ENCODE measurements around the gene CNGA3.

CNGA3 gene

GRCh38 chr2:98356729-98357128 is 10.5 kb downstream of the CNGA3 start:
- Histone ChIP-seq H3K4me3 (ENCODE audit: low read length in 2 of 2) (no peak overlapping the region), H2BK5ac (ENCODE audit: low read length) (no peak overlapping the region), H2BK120ac (ENCODE audit: low read depth, low read length) (no peak overlapping the region), H4K8ac (ENCODE audit: low read depth, low read length) (no peak overlapping the region), H3K27me3 (ENCODE audit: control insufficient read depth in 3 of 3, insufficient read depth in 3 of 3, low read depth in 1 of 3, low read length in 3 of 3) (no peaks in the 10 kb centered on the region), H2BK12ac (ENCODE audit: low read length) (no peak overlapping the region), H3K4ac (ENCODE audit: low read length) (no peak overlapping the region), H3K9me3 (replicated peaks in 1 of 2; ENCODE audit: control insufficient read depth in 2 of 2, insufficient read depth in 1 of 2, low read depth in 1 of 2, low read length in 2 of 2) (peaks cover 3 to 7% of the 10 kb centered on the region in 2 donors), H2BK15ac (ENCODE audit: low read length) (no peak overlapping the region), H3K14ac (ENCODE audit: low read length) (no peak overlapping the region), H3K9ac (ENCODE audit: low read depth, low read length, poor library complexity) (no peak overlapping the region), H3K23ac (ENCODE audit: low read depth, low read length, poor library complexity) (no peak overlapping the region), H3K4me2 (ENCODE audit: insufficient read depth, low read length, poor library complexity, severe bottlenecking) (no peak overlapping the region), H3K79me1 (ENCODE audit: low read depth, low read length) (no peaks in the 10 kb centered on the region), H3K36me3 (replicated peaks in 1 of 2; ENCODE audit: control insufficient read depth in 2 of 2, insufficient read depth in 2 of 2, low read length in 2 of 2) (no peaks in the 10 kb centered on the region), H2AK5ac (ENCODE audit: low read depth, low read length) (no peak overlapping the region), H3K27ac (replicated peaks; ENCODE audit: low read length) (no peak overlapping the region), H2AFZ (ENCODE audit: low read length) (no peak overlapping the region), H3K4me1 (ENCODE audit: control insufficient read depth in 2 of 2, insufficient read depth in 1 of 2, low read depth in 1 of 2, low read length in 2 of 2) (no peaks in the 10 kb centered on the region), H3K18ac (ENCODE audit: low read length) (no peak overlapping the region), H4K91ac (ENCODE audit: low read depth, low read length, poor library complexity) (no peak overlapping the region)
- no peak for DNase-seq (ENCODE audit: low spot score)
- WGBS, 2 donors (ENCODE audit: extremely low coverage in 2 of 2, insufficient read length in 2 of 2, insufficient replicate concordance in 1 of 2): no CpG with 5 or more reads among the region's 7 CpGs

GRCh38 chr2:98357849-98358248 is 11.6 kb downstream of the CNGA3 start:
- Histone ChIP-seq H2AK5ac (ENCODE audit: low read depth, low read length) (no peak overlapping the region), H3K4me1 (ENCODE audit: control insufficient read depth in 2 of 2, insufficient read depth in 1 of 2, low read depth in 1 of 2, low read length in 2 of 2) (no peaks in the 10 kb centered on the region), H3K4me2 (ENCODE audit: insufficient read depth, low read length, poor library complexity, severe bottlenecking) (no peak overlapping the region), H3K14ac (ENCODE audit: low read length) (no peak overlapping the region), H2BK5ac (ENCODE audit: low read length) (no peak overlapping the region), H2BK15ac (ENCODE audit: low read length) (no peak overlapping the region), H3K27ac (replicated peaks; ENCODE audit: low read length) (no peak overlapping the region), H3K4ac (ENCODE audit: low read length) (no peak overlapping the region), H3K27me3 (ENCODE audit: control insufficient read depth in 3 of 3, insufficient read depth in 3 of 3, low read depth in 1 of 3, low read length in 3 of 3) (no peaks in the 10 kb centered on the region), H3K4me3 (ENCODE audit: low read length in 2 of 2) (no peak overlapping the region), H3K18ac (ENCODE audit: low read length) (no peak overlapping the region), H3K23ac (ENCODE audit: low read depth, low read length, poor library complexity) (no peak overlapping the region), H3K9ac (ENCODE audit: low read depth, low read length, poor library complexity) (no peak overlapping the region), H3K36me3 (replicated peaks in 1 of 2; ENCODE audit: control insufficient read depth in 2 of 2, insufficient read depth in 2 of 2, low read length in 2 of 2) (no peaks in the 10 kb centered on the region), H3K9me3 (replicated peaks in 1 of 2; ENCODE audit: control insufficient read depth in 2 of 2, insufficient read depth in 1 of 2, low read depth in 1 of 2, low read length in 2 of 2) (peaks cover 3 to 7% of the 10 kb centered on the region in 2 donors), H2BK120ac (ENCODE audit: low read depth, low read length) (no peak overlapping the region), H2AFZ (ENCODE audit: low read length) (no peak overlapping the region), H4K8ac (ENCODE audit: low read depth, low read length) (no peak overlapping the region), H4K91ac (ENCODE audit: low read depth, low read length, poor library complexity) (no peak overlapping the region), H2BK12ac (ENCODE audit: low read length) (no peak overlapping the region), H3K79me1 (ENCODE audit: low read depth, low read length) (no peaks in the 10 kb centered on the region)
- no peak for DNase-seq (ENCODE audit: low spot score)
- no CpG with 5 or more reads among the region's 3 CpGs for WGBS, 2 donors (ENCODE audit: extremely low coverage in 2 of 2, insufficient read length in 2 of 2, insufficient replicate concordance in 1 of 2)

GRCh38 chr2:98359986-98360385 is 13.7 kb downstream of the CNGA3 start:
- H3K4ac ChIP-seq (ENCODE audit: low read length): no peak overlapping the region
- no peak overlapping the region for H3K4me2 ChIP-seq (ENCODE audit: insufficient read depth, low read length, poor library complexity, severe bottlenecking)
- H3K4me3 ChIP-seq (ENCODE audit: low read length in 2 of 2): no peak overlapping the region
- no peak for DNase-seq (ENCODE audit: low spot score)
- no peak overlapping the region for H2AFZ ChIP-seq (ENCODE audit: low read length)
- no peak overlapping the region for H2BK5ac ChIP-seq (ENCODE audit: low read length)
- no CpG with 5 or more reads among the region's 1 CpG for WGBS, 2 donors (ENCODE audit: extremely low coverage in 2 of 2, insufficient read length in 2 of 2, insufficient replicate concordance in 1 of 2)
- no peak overlapping the region for H4K91ac ChIP-seq (ENCODE audit: low read depth, low read length, poor library complexity)
- H3K27ac ChIP-seq (replicated peaks; ENCODE audit: low read length): no peak overlapping the region
- H3K9me3 ChIP-seq (replicated peaks in 1 of 2; ENCODE audit: control insufficient read depth in 2 of 2, insufficient read depth in 1 of 2, low read depth in 1 of 2, low read length in 2 of 2): no peaks in the 10 kb centered on the region
- H2BK12ac ChIP-seq (ENCODE audit: low read length): no peak overlapping the region
- H3K27me3 ChIP-seq (ENCODE audit: control insufficient read depth in 3 of 3, insufficient read depth in 3 of 3, low read depth in 1 of 3, low read length in 3 of 3): no peaks in the 10 kb centered on the region
- no peaks in the 10 kb centered on the region for H3K4me1 ChIP-seq (ENCODE audit: control insufficient read depth in 2 of 2, insufficient read depth in 1 of 2, low read depth in 1 of 2, low read length in 2 of 2)
- no peak overlapping the region for H3K14ac ChIP-seq (ENCODE audit: low read length)
- no peak overlapping the region for H2AK5ac ChIP-seq (ENCODE audit: low read depth, low read length)
- no peak overlapping the region for H2BK15ac ChIP-seq (ENCODE audit: low read length)
- H3K36me3 ChIP-seq (replicated peaks in 1 of 2; ENCODE audit: control insufficient read depth in 2 of 2, insufficient read depth in 2 of 2, low read length in 2 of 2): no peaks in the 10 kb centered on the region
- no peaks in the 10 kb centered on the region for H3K79me1 ChIP-seq (ENCODE audit: low read depth, low read length)
- no peak overlapping the region for H4K8ac ChIP-seq (ENCODE audit: low read depth, low read length)
- H2BK120ac ChIP-seq (ENCODE audit: low read depth, low read length): no peak overlapping the region
- no peak overlapping the region for H3K18ac ChIP-seq (ENCODE audit: low read length)
- no peak overlapping the region for H3K23ac ChIP-seq (ENCODE audit: low read depth, low read length, poor library complexity)
- H3K9ac ChIP-seq (ENCODE audit: low read depth, low read length, poor library complexity): no peak overlapping the region

- H2AFZ ChIP-seq (ENCODE audit: low read length): no peak overlapping the region
- no peak overlapping the region for H3K14ac ChIP-seq (ENCODE audit: low read length)
- no peak overlapping the region for H3K4me3 ChIP-seq (ENCODE audit: low read length in 2 of 2)
- no peak overlapping the region for H2BK120ac ChIP-seq (ENCODE audit: low read depth, low read length)
- H3K79me1 ChIP-seq (ENCODE audit: low read depth, low read length): no peaks in the 10 kb centered on the region
- peaks cover 2 to 4% of the 10 kb centered on the region in 2 donors for H3K9me3 ChIP-seq (replicated peaks in 1 of 2; ENCODE audit: control insufficient read depth in 2 of 2, insufficient read depth in 1 of 2, low read depth in 1 of 2, low read length in 2 of 2)
- H2AK5ac ChIP-seq (ENCODE audit: low read depth, low read length): no peak overlapping the region
- peaks cover 0 to 2% of the 10 kb centered on the region in 2 donors for H3K4me1 ChIP-seq (ENCODE audit: control insufficient read depth in 2 of 2, insufficient read depth in 1 of 2, low read depth in 1 of 2, low read length in 2 of 2)
- no peak overlapping the region for H3K9ac ChIP-seq (ENCODE audit: low read depth, low read length, poor library complexity)
- no peak overlapping the region for H3K23ac ChIP-seq (ENCODE audit: low read depth, low read length, poor library complexity)
- no peak overlapping the region for H3K27ac ChIP-seq (replicated peaks; ENCODE audit: low read length)
- no peak overlapping the region for H2BK12ac ChIP-seq (ENCODE audit: low read length)
- no peak overlapping the region for H2BK5ac ChIP-seq (ENCODE audit: low read length)
- H3K27me3 ChIP-seq (ENCODE audit: control insufficient read depth in 3 of 3, insufficient read depth in 3 of 3, low read depth in 1 of 3, low read length in 3 of 3): no peaks in the 10 kb centered on the region
- no peak overlapping the region for H4K8ac ChIP-seq (ENCODE audit: low read depth, low read length)
- DNase-seq (ENCODE audit: low spot score): no peak
- H3K18ac ChIP-seq (ENCODE audit: low read length): no peak overlapping the region
- no peak overlapping the region for H3K4me2 ChIP-seq (ENCODE audit: insufficient read depth, low read length, poor library complexity, severe bottlenecking)
- no peak overlapping the region for H2BK15ac ChIP-seq (ENCODE audit: low read length)
- no CpG with 5 or more reads among the region's 1 CpG for WGBS, 2 donors (ENCODE audit: extremely low coverage in 2 of 2, insufficient read length in 2 of 2, insufficient replicate concordance in 1 of 2)
- no peak overlapping the region for H4K91ac ChIP-seq (ENCODE audit: low read depth, low read length, poor library complexity)
- no peak overlapping the region for H3K4ac ChIP-seq (ENCODE audit: low read length)
- H3K36me3 ChIP-seq (replicated peaks in 1 of 2; ENCODE audit: control insufficient read depth in 2 of 2, insufficient read depth in 2 of 2, low read length in 2 of 2): no peaks in the 10 kb centered on the region
Observed at GRCh38 chr2:98367721-98368120, 21.5 kb downstream of the CNGA3 start.

Measured in neuronal stem cell (in vitro differentiated cells).